Uterus (tissue), 4 donors: ENCODE measurements around the gene KRTAP4-5. TPM values are rescaled to one million over a fixed set of nuclear protein-coding genes. Genes with fewer than 3 reads are reported as not detected.
"Not testable (repeated sequence)": the region's sequence is repeated elsewhere in the genome, so short reads cannot be mapped to it uniquely, and the experiment has no call there.

Experiments used
- DNase-seq, 2 donors: peaks; one replicate each; pipeline ENCODE4 v3.0.0-alpha.2; 2019 to 2020
- H3K27ac ChIP-seq, 2 donors: fragments of 200-600 bp; sonication (generic); 1 replicate in 1 of 2; 2 replicates in 1 of 2; pipeline ENCODE4 v1.5.1; 2016 to 2018
- H3K27me3 ChIP-seq, 2 donors: fragments of 200-600 bp; sonication (generic); one replicate each; pipeline ENCODE4 v1.5.1; 2018 to 2019; ENCODE audit warnings: control low read depth in 1 of 2
- H3K36me3 ChIP-seq, 2 donors: fragments of 200-600 bp; sonication (generic); one replicate each; pipeline ENCODE4 v1.5.1; 2019; ENCODE audit warnings: control low read depth in 1 of 2
- H3K4me1 ChIP-seq, 2 donors: fragments of 200-600 bp; sonication (generic); one replicate each; pipeline ENCODE4 v1.5.1; 2018 to 2019; ENCODE audit warnings: control low read depth in 1 of 2
- H3K4me3 ChIP-seq, 2 donors: fragments of 200-600 bp; sonication (generic); 1 replicate in 1 of 2; 2 replicates in 1 of 2; pipeline ENCODE4 v1.5.1; 2018 to 2019; ENCODE audit warnings: mild to moderate bottlenecking in 1 of 2
- H3K9me3 ChIP-seq, 2 donors: fragments of 200-600 bp; sonication (generic); one replicate each; pipeline ENCODE4 v1.5.1; 2019; ENCODE audit warnings: control low read depth in 1 of 2
- POLR2A ChIP-seq, 2 donors: fragments of 450-650 bp; IDR thresholded peaks; one replicate each; pipeline ENCODE4 v1.6.1; 2016; ENCODE audit warnings: antibody characterized with exemption in 2 of 2, mild to moderate bottlenecking in 1 of 2, moderate library complexity in 1 of 2
- intact Hi-C: fragments of 100-400 bp; cut with DNase I; formaldehyde crosslinking; loops from one replicate; pipeline ENCODE4 v1.15.1; 2023; ENCODE audit warnings: low total_unique reads
- total RNA-seq, 4 donors: library from RNA; depleted of rRNA in 3 of 4; stranded (reverse); fragments of >200 nt in 3 of 4; gene quantifications; one replicate each; pipeline versions ENCODE4 v1.1.0 to v1.2.4, GENCODE V29; 2014 to 2023
- TF ChIP-seq, protein P1 (sequence below), 4 experiments: fragments of 200-600 bp in 2 of 4; fragments of 450-650 bp in 2 of 4; sonication (generic) in 2 of 4; IDR thresholded peaks; one replicate each; pipeline ENCODE4 v1.5.1; 2016 to 2019; ENCODE audit warnings: antibody characterized with exemption in 4 of 4, mild to moderate bottlenecking in 2 of 4, moderate library complexity in 1 of 4
- donor health status: DM: yes; HTN: yes; CAD: no.

The KRTAP4-5 gene
- not detected for total RNA-seq

DNA sequence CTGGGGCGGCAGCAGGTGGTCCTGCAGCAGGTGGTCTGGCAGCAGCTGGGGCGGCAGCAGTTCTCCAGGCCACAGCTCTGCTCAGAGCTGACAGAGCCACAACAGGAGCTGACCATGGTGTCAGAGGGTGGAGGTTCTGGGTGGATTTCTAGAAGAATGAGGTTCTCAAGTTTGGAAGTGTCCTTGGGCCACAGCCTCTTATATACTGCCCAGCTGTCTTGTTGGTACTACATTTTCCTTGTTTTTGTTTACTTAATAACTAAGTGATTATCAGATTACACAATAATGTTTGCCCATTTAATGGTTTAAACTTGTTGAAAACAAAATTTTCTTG, at the start of gene KRTAP4-5:
Gene KRTAP4-5, minus strand, starts transcription at position 174 of the 334 bp plus-strand sequence. Its CDS starts 58 bp downstream, at position 116.
- intact Hi-C loops: no loop called here
- TF ChIP-seq, protein P1, sequence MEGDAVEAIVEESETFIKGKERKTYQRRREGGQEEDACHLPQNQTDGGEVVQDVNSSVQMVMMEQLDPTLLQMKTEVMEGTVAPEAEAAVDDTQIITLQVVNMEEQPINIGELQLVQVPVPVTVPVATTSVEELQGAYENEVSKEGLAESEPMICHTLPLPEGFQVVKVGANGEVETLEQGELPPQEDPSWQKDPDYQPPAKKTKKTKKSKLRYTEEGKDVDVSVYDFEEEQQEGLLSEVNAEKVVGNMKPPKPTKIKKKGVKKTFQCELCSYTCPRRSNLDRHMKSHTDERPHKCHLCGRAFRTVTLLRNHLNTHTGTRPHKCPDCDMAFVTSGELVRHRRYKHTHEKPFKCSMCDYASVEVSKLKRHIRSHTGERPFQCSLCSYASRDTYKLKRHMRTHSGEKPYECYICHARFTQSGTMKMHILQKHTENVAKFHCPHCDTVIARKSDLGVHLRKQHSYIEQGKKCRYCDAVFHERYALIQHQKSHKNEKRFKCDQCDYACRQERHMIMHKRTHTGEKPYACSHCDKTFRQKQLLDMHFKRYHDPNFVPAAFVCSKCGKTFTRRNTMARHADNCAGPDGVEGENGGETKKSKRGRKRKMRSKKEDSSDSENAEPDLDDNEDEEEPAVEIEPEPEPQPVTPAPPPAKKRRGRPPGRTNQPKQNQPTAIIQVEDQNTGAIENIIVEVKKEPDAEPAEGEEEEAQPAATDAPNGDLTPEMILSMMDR (IDR thresholded peaks at IDR 0.05): no peak
- no peak for TF ChIP-seq POLR2A (IDR thresholded peaks at IDR 0.05)
- Histone ChIP-seq H3K27ac (no peak within 1 kb of the TSS), H3K4me3 (no peak within 1 kb of the TSS), H3K36me3 (no peaks in the 10 kb centered on the region), H3K4me1 (no peaks in the 10 kb centered on the region), H3K9me3 (no peaks in the 10 kb centered on the region), H3K27me3 (no peaks in the 10 kb centered on the region)
- no peak for DNase-seq

GRCh38 chr17:41196068-41196467, 46.4 kb upstream of the KRTAP4-5 start:
- H3K27ac ChIP-seq: no peak overlapping the region
- intact Hi-C loops: no loop called here
- H3K36me3 ChIP-seq: no peaks in the 10 kb centered on the region
- H3K4me3 ChIP-seq: no peak overlapping the region
- H3K4me1 ChIP-seq: no peaks in the 10 kb centered on the region
- no peaks in the 10 kb centered on the region for H3K9me3 ChIP-seq
- no peak for DNase-seq
- no peak for TF ChIP-seq POLR2A (IDR thresholded peaks at IDR 0.05)
- TF ChIP-seq, protein P1 (IDR thresholded peaks at IDR 0.05): no peak
- no peaks in the 10 kb centered on the region for H3K27me3 ChIP-seq

- DNase-seq: no peak
- Histone ChIP-seq H3K4me3 (no peak overlapping the region), H3K27me3 (no peaks in the 10 kb centered on the region), H3K4me1 (no peaks in the 10 kb centered on the region), H3K9me3 (no peaks in the 10 kb centered on the region), H3K36me3 (no peaks in the 10 kb centered on the region), H3K27ac (no peak overlapping the region)
- no peak for TF ChIP-seq POLR2A (IDR thresholded peaks at IDR 0.05)
- TF ChIP-seq, protein P1 (IDR thresholded peaks at IDR 0.05): no peak
- intact Hi-C loops: no loop called here
Observed at GRCh38 chr17:41190328-41190727, 40.7 kb upstream of the KRTAP4-5 start.

DNA sequence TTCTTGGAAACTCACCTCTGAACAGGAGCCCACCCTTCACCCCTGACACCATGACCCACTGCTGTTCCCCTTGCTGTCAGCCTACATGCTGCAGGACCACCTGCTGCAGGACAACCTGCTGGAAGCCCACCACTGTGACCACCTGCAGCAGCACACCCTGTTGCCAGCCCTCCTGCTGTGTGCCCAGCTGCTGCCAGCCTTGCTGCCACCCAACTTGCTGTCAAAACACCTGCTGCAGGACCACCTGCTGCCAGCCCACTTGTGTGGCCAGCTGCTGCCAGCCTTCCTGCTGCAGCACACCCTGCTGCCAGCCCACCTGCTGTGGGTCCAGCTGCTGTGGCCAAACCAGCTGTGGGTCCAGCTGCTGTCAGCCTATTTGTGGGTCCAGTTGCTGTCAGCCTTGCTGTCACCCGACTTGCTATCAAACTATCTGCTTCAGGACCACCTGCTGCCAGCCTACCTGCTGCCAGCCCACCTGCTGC, 40.3 kb upstream of the KRTAP4-5 start, which contains the start of gene KRTAP9-1:
Gene KRTAP9-1, plus strand, starts transcription at position 51 of the 482 bp plus-strand sequence. Its CDS starts 0 bp downstream, at position 51.
- intact Hi-C loops, DNase-seq, H3K4me1 ChIP-seq, H3K27me3 ChIP-seq, H3K27ac ChIP-seq, H3K9me3 ChIP-seq, H3K36me3 ChIP-seq, H3K4me3 ChIP-seq: not testable (repeated sequence)

DNA sequence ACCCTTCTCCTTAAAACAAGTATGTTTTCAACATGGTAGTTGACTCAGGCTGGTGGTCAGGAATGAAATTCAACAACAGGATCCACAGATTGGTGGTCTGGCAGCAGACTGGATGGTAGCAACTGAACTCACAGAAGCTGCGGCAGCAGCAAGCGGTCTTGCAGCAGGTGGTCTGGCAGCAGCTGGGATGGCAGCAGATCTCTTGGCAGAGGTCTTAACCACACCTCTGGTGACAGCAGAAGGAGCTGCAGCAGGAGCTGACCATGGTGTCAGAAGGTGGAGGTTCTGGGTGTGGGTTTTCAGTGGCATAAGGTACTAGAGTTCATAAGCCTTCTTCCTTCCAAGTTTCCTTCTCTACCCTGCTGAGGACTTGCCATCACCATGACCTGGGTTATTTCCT, 37.2 kb upstream of the KRTAP4-5 start:
- no peaks in the 10 kb centered on the region for H3K36me3 ChIP-seq
- H3K4me3 ChIP-seq: no peak overlapping the region
- H3K9me3 ChIP-seq: no peaks in the 10 kb centered on the region
- no peaks in the 10 kb centered on the region for H3K27me3 ChIP-seq
- TF ChIP-seq, protein P1 (IDR thresholded peaks at IDR 0.05): no peak
- TF ChIP-seq POLR2A (IDR thresholded peaks at IDR 0.05): no peak
- H3K27ac ChIP-seq: no peak overlapping the region
- no peaks in the 10 kb centered on the region for H3K4me1 ChIP-seq
- no peak for DNase-seq
- intact Hi-C loops: no loop called here

DNA sequence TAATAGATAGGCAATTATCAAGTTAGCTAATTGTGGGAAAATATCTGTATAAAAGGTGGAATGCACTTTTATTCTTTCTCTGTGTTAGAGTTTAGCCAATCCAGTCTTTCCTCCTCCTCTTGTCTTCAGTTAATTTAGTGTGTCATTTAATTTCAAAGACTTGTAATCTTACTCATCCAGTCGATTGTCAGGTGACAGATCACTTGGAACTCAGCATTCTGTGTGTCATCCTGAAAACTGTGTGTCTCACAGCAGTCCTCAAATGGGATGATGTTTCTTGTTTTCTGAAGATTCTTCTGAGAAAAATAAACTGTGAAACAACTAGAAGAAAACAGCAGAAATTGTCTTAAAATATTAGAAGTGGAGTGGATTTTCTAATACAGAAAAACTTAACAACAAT, 35.4 kb upstream of the KRTAP4-5 start:
- intact Hi-C loops: no loop called here
- Histone ChIP-seq H3K9me3 (no peaks in the 10 kb centered on the region), H3K27me3 (no peaks in the 10 kb centered on the region), H3K4me1 (no peaks in the 10 kb centered on the region), H3K36me3 (no peaks in the 10 kb centered on the region), H3K27ac (no peak overlapping the region), H3K4me3 (no peak overlapping the region)
- TF ChIP-seq, protein P1 (IDR thresholded peaks at IDR 0.05): no peak
- DNase-seq: no peak
